ENCODE results near the gene CCNT1. TPM values are rescaled to one million over a fixed set of nuclear protein-coding genes. Genes with fewer than 3 reads are reported as not detected.

The CCNT1 gene
- total RNA-seq, 1 experiment from 2014 or later: 69.4 TPM

GRCh38 chr12:48683534-48683933, 33.0 kb downstream of the CCNT1 start:
- Histone ChIP-seq H3K9me2 (ENCODE audit: insufficient read depth) (no peaks in the 10 kb centered on the region), H3K36me3 (ENCODE audit: control insufficient read depth in 1 of 2, insufficient read depth in 2 of 2, low read length in 2 of 2) (peaks cover 18 to 19% of the 10 kb centered on the region in 2 experiments; a peak in 3 of 4 replicates), H3K9me3 (ENCODE audit: control insufficient read depth in 1 of 2, insufficient read depth in 1 of 2, low read depth in 1 of 2, low read length in 2 of 2) (no peaks in the 10 kb centered on the region), H2AFZ (ENCODE audit: low read depth, low read length, poor library complexity, severe bottlenecking) (no peak overlapping the region), H3K27me3 (ENCODE audit: insufficient read depth, low read length) (no peaks in the 10 kb centered on the region), H3K79me2 (ENCODE audit: insufficient read depth, low read length) (peaks cover 35% of the 10 kb centered on the region), H3K4me3 (replicated peaks in 1 of 2; ENCODE audit: low read depth in 1 of 2, low read length in 2 of 2) (0 out of 4 replicates have a peak overlapping the region, but pooled peaks of 1 of the 2 experiments have one; percentile 99), H3K4me1 (ENCODE audit: control insufficient read depth in 1 of 2, insufficient read depth in 2 of 2, low read length in 2 of 2) (peaks cover 7 to 22% of the 10 kb centered on the region in 2 experiments), H4K20me1 (ENCODE audit: insufficient read depth) (peaks cover 7% of the 10 kb centered on the region; the same call in 1 of the 2 replicates), H3K27ac (ENCODE audit: low read depth, low read length) (no peak overlapping the region), H3K9ac (ENCODE audit: low read length) (no peak overlapping the region), H3K4me2 (ENCODE audit: low read length) (peak overlapping the region; percentile 96)
- RAD21 ChIA-PET (ENCODE audit: low non-redundant PET in 1 of 2, low total read pairs in 2 of 2, uncharacterized antibody in 2 of 2, unreplicated experiment in 2 of 2): no interaction called here
- BruUV-seq (replicated peaks): no TSS peak
- no peak for ATAC-seq
- intact Hi-C loops (cut with micrococcal nuclease): loop anchor here (2.0 to 5.0 kb wide), 2 partner anchors 33 to 114 kb away; partner anchors contain the start of gene CCNT1
- POLR2A ChIA-PET: interaction anchor here (0.7 kb wide), 1 partner anchor 26 kb away, joined by 4 read pairs; no protein-coding TSS in a partner anchor
- CTCF ChIA-PET: no interaction called here
- no peak for DNase-seq (ENCODE audit: low read depth, low spot score)
- TF ChIP-seq YY1 (IDR thresholded peaks at IDR 0.05; ENCODE audit: extremely low read depth, insufficient replicate concordance, low read depth, low read length) (no peak), MAX (IDR thresholded peaks at IDR 0.05) (no peak)

DNA sequence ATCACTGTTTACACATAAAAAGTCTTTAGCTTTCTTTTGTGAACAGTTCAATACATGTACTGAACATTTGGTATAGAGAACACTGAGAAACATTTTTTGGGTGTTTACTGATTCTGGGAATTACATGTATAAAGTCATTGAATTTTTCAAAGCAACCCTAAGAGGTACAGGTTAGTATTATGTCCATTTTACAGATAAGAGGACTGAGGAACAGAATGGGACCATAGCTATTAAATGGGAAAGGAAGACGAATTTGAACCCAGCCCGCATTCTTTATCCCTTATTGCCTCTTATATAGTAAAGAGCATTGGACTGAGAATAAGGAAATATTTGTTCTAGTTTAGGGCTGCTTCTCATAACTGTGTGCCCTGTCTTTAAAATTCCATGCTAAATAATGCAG, 33.6 kb downstream of the CCNT1 start:
- intact Hi-C loops (cut with micrococcal nuclease): loop anchor here (2.0 to 5.0 kb wide), 2 partner anchors 34 to 114 kb away; partner anchors contain the start of gene CCNT1
- peaks cover 41% of the 10 kb centered on the region for H3K79me2 ChIP-seq (ENCODE audit: insufficient read depth, low read length)
- peaks cover 7 to 22% of the 10 kb centered on the region in 2 experiments for H3K4me1 ChIP-seq (ENCODE audit: control insufficient read depth in 1 of 2, insufficient read depth in 2 of 2, low read length in 2 of 2)
- no peak for ATAC-seq
- ChIA-PET RAD21 (ENCODE audit: low non-redundant PET in 1 of 2, low total read pairs in 2 of 2, uncharacterized antibody in 2 of 2, unreplicated experiment in 2 of 2) (no interaction called here), POLR2A (interaction anchor here (0.6 to 1.5 kb wide), 5 partner anchors 8 to 35 kb away, joined by 3 to 16 read pairs (median 4); no protein-coding TSS in a partner anchor), CTCF (no interaction called here)
- H3K36me3 ChIP-seq (ENCODE audit: control insufficient read depth in 1 of 2, insufficient read depth in 2 of 2, low read length in 2 of 2): peaks cover 20 to 25% of the 10 kb centered on the region in 2 experiments
- no peak overlapping the region for H3K27ac ChIP-seq (ENCODE audit: low read depth, low read length)
- H3K4me2 ChIP-seq (ENCODE audit: low read length): peak overlapping the region; percentile 96
- H4K20me1 ChIP-seq (ENCODE audit: insufficient read depth): peaks cover 8% of the 10 kb centered on the region; the same call in 1 of the 2 replicates
- peak overlapping the region; percentile 64 for H3K9ac ChIP-seq (ENCODE audit: low read length)
- H2AFZ ChIP-seq (ENCODE audit: low read depth, low read length, poor library complexity, severe bottlenecking): peak overlapping the region; percentile 49
- no peaks in the 10 kb centered on the region for H3K27me3 ChIP-seq (ENCODE audit: insufficient read depth, low read length)
- H3K9me3 ChIP-seq (ENCODE audit: control insufficient read depth in 1 of 2, insufficient read depth in 1 of 2, low read depth in 1 of 2, low read length in 2 of 2): no peaks in the 10 kb centered on the region
- BruUV-seq (replicated peaks): no TSS peak
- H3K4me3 ChIP-seq (replicated peaks in 1 of 2; ENCODE audit: low read depth in 1 of 2, low read length in 2 of 2): peak overlapping the region; percentile 98 to 99
- H3K9me2 ChIP-seq (ENCODE audit: insufficient read depth): no peaks in the 10 kb centered on the region
- TF ChIP-seq ATF3 (IDR thresholded peaks at IDR 0.05) (no peak), CBX3 (IDR thresholded peaks at IDR 0.05; ENCODE audit: low read depth) (no peak), TCF7L2 (IDR thresholded peaks at IDR 0.05; ENCODE audit: borderline replicate concordance, extremely low read depth, insufficient read depth, insufficient read length) (no peak), RAD21 (IDR thresholded peaks at IDR 0.05; ENCODE audit: low read depth) (no peak), EGR1 (IDR thresholded peaks at IDR 0.05; ENCODE audit: low read depth) (no peak), FOSL1 (IDR thresholded peaks at IDR 0.05; ENCODE audit: low read depth) (no peak), MAX (IDR thresholded peaks at IDR 0.05) (no peak), SP1 (IDR thresholded peaks at IDR 0.05; ENCODE audit: low read depth) (no peak), POLR2A (IDR thresholded peaks at IDR 0.05; ENCODE audit: borderline replicate concordance, extremely low read depth, insufficient read depth, insufficient read length) (no peak), ZBTB33 (IDR thresholded peaks at IDR 0.05; ENCODE audit: extremely low read depth, insufficient replicate concordance, low read length) (no peak), YY1 (IDR thresholded peaks at IDR 0.05; ENCODE audit: extremely low read depth, insufficient replicate concordance, low read depth, low read length) (no peak)
- DNase-seq (ENCODE audit: low read depth, low spot score): no peak
